ENCODE results near the gene KCNA2. TPM values are rescaled to one million over a fixed set of nuclear protein-coding genes. Genes with fewer than 3 reads are reported as not detected.

The KCNA2 gene
- polyA plus RNA-seq, 1 donor (not counting 4 experiments of a cell fraction or from before 2014, with no cell fraction given): 0.03 TPM

GRCh38 chr1:110563089-110563488 lies 43.1 kb downstream of the KCNA2 start:
- H3K27ac ChIP-seq (ENCODE audit: control insufficient read depth, insufficient read depth, low read length): no peak overlapping the region
- H3K9me1 ChIP-seq (ENCODE audit: control insufficient read depth, extremely low read depth, insufficient read depth, low read length): no peaks in the 10 kb centered on the region
- H3K27me3 ChIP-seq (ENCODE audit: control insufficient read depth, extremely low read depth, insufficient read depth, low read length): peaks cover 4% of the 10 kb centered on the region
- FAIRE-seq: no peak
- H3K4me1 ChIP-seq (ENCODE audit: control insufficient read depth, extremely low read depth, insufficient read depth, low read length): no peaks in the 10 kb centered on the region
- no peaks in the 10 kb centered on the region for H3K36me3 ChIP-seq (ENCODE audit: control insufficient read depth in 2 of 2, extremely low read depth in 1 of 2, insufficient read depth in 2 of 2, low read length in 2 of 2)
- H3K9ac ChIP-seq (ENCODE audit: control insufficient read depth, extremely low read depth, insufficient read depth, low read length): no peak overlapping the region
- TF ChIP-seq EZH2 (IDR thresholded peaks at IDR 0.05; ENCODE audit: low read length): no peak
- no peak for DNase-seq (ENCODE audit: low read depth, low spot score)
- dilution Hi-C loops (cut with MboI; ENCODE audit: extremely low pct_ligation_motif_present, low sequenced_read_pairs): no loop called here
- no peaks in the 10 kb centered on the region for H3K79me2 ChIP-seq (ENCODE audit: control insufficient read depth, insufficient read depth, low read length)
- no peaks in the 10 kb centered on the region for H3K9me3 ChIP-seq (ENCODE audit: control insufficient read depth, low read depth, low read length)
- H2AFZ ChIP-seq (ENCODE audit: control insufficient read depth, low read length): no peak overlapping the region
- H3K4me2 ChIP-seq (ENCODE audit: control insufficient read depth, extremely low read depth, insufficient read depth, low read depth, low read length): no peak overlapping the region
- H4K20me1 ChIP-seq (ENCODE audit: control insufficient read depth, extremely low read depth, insufficient read depth, low read length): no peaks in the 10 kb centered on the region
- no peak overlapping the region for H3K4me3 ChIP-seq (ENCODE audit: control insufficient read depth in 2 of 3, extremely low read depth in 1 of 3, insufficient read depth in 2 of 3, low read depth in 1 of 3, low read length in 3 of 3)

GRCh38 chr1:110561596-110561995 lies 44.6 kb downstream of the KCNA2 start:
- H3K79me2 ChIP-seq (ENCODE audit: control insufficient read depth, insufficient read depth, low read length): no peaks in the 10 kb centered on the region
- peaks cover 10% of the 10 kb centered on the region for H3K27me3 ChIP-seq (ENCODE audit: control insufficient read depth, extremely low read depth, insufficient read depth, low read length)
- H3K4me1 ChIP-seq (ENCODE audit: control insufficient read depth, extremely low read depth, insufficient read depth, low read length): no peaks in the 10 kb centered on the region
- no peak overlapping the region for H3K9ac ChIP-seq (ENCODE audit: control insufficient read depth, extremely low read depth, insufficient read depth, low read length)
- no peak overlapping the region for H3K4me3 ChIP-seq (ENCODE audit: control insufficient read depth in 2 of 3, extremely low read depth in 1 of 3, insufficient read depth in 2 of 3, low read depth in 1 of 3, low read length in 3 of 3)
- H4K20me1 ChIP-seq (ENCODE audit: control insufficient read depth, extremely low read depth, insufficient read depth, low read length): no peaks in the 10 kb centered on the region
- H3K4me2 ChIP-seq (ENCODE audit: control insufficient read depth, extremely low read depth, insufficient read depth, low read depth, low read length): no peak overlapping the region
- no peak overlapping the region for H3K27ac ChIP-seq (ENCODE audit: control insufficient read depth, insufficient read depth, low read length)
- no peaks in the 10 kb centered on the region for H3K9me1 ChIP-seq (ENCODE audit: control insufficient read depth, extremely low read depth, insufficient read depth, low read length)
- H3K36me3 ChIP-seq (ENCODE audit: control insufficient read depth in 2 of 2, extremely low read depth in 1 of 2, insufficient read depth in 2 of 2, low read length in 2 of 2): no peaks in the 10 kb centered on the region
- no peak for FAIRE-seq
- dilution Hi-C loops (cut with MboI; ENCODE audit: extremely low pct_ligation_motif_present, low sequenced_read_pairs): no loop called here
- TF ChIP-seq EZH2 (IDR thresholded peaks at IDR 0.05; ENCODE audit: low read length): no peak
- no peak for TF ChIP-seq CTCF (optimal IDR thresholded peaks at IDR 0.05 in 1 of 3, IDR thresholded peaks at IDR 0.05 in 1 of 3, conservative IDR thresholded peaks at IDR 0.05 in 1 of 3; ENCODE audit: extremely low read depth in 1 of 3, insufficient read depth in 2 of 3, low read length in 3 of 3)
- DNase-seq (ENCODE audit: low read depth, low spot score): no peak
- no peak overlapping the region for H2AFZ ChIP-seq (ENCODE audit: control insufficient read depth, low read length)
- no peaks in the 10 kb centered on the region for H3K9me3 ChIP-seq (ENCODE audit: control insufficient read depth, low read depth, low read length)

GRCh38 chr1:110559157-110559556 lies 47.0 kb downstream of the KCNA2 start:
- Histone ChIP-seq H3K9me1 (ENCODE audit: control insufficient read depth, extremely low read depth, insufficient read depth, low read length) (no peaks in the 10 kb centered on the region), H3K27ac (ENCODE audit: control insufficient read depth, insufficient read depth, low read length) (no peak overlapping the region), H3K4me3 (ENCODE audit: control insufficient read depth in 2 of 3, extremely low read depth in 1 of 3, insufficient read depth in 2 of 3, low read depth in 1 of 3, low read length in 3 of 3) (no peak overlapping the region), H3K36me3 (ENCODE audit: control insufficient read depth in 2 of 2, extremely low read depth in 1 of 2, insufficient read depth in 2 of 2, low read length in 2 of 2) (no peaks in the 10 kb centered on the region), H3K9me3 (ENCODE audit: control insufficient read depth, low read depth, low read length) (no peaks in the 10 kb centered on the region), H3K9ac (ENCODE audit: control insufficient read depth, extremely low read depth, insufficient read depth, low read length) (no peak overlapping the region), H3K79me2 (ENCODE audit: control insufficient read depth, insufficient read depth, low read length) (no peaks in the 10 kb centered on the region), H3K27me3 (ENCODE audit: control insufficient read depth, extremely low read depth, insufficient read depth, low read length) (peaks cover 32% of the 10 kb centered on the region), H2AFZ (ENCODE audit: control insufficient read depth, low read length) (no peak overlapping the region), H3K4me2 (ENCODE audit: control insufficient read depth, extremely low read depth, insufficient read depth, low read depth, low read length) (no peak overlapping the region), H3K4me1 (ENCODE audit: control insufficient read depth, extremely low read depth, insufficient read depth, low read length) (no peaks in the 10 kb centered on the region), H4K20me1 (ENCODE audit: control insufficient read depth, extremely low read depth, insufficient read depth, low read length) (no peaks in the 10 kb centered on the region)
- dilution Hi-C loops (cut with MboI; ENCODE audit: extremely low pct_ligation_motif_present, low sequenced_read_pairs): no loop called here
- peak; percentile 9 for DNase-seq (ENCODE audit: low read depth, low spot score)
- no peak for FAIRE-seq
- TF ChIP-seq EZH2 (IDR thresholded peaks at IDR 0.05; ENCODE audit: low read length) (no peak), CTCF (optimal IDR thresholded peaks at IDR 0.05 in 1 of 3, IDR thresholded peaks at IDR 0.05 in 1 of 3, conservative IDR thresholded peaks at IDR 0.05 in 1 of 3; ENCODE audit: extremely low read depth in 1 of 3, insufficient read depth in 2 of 3, low read length in 3 of 3) (no peak)

Data from keratinocyte (primary cell).